Heart left ventricle (tissue), 13 donors: Measurements from ENCODE around the gene AACS.

ENCODE experiments used
- CTCF ChIP-seq, 12 donors: fragments of 200-600 bp; sonication (generic) in 4 of 12; IDR thresholded peaks; one replicate each; pipeline versions ENCODE4 v1.5.0 to v1.8.0; 2018 to 2022; ENCODE audit warnings: antibody characterized with exemption in 12 of 12, mild to moderate bottlenecking in 5 of 12
- POLR2A ChIP-seq, 2 donors: fragments of 450-650 bp; IDR thresholded peaks; one replicate each; pipeline ENCODE4 v1.6.1; 2017; ENCODE audit warnings: antibody characterized with exemption in 2 of 2, mild to moderate bottlenecking in 2 of 2, moderate library complexity in 2 of 2
- donor health status: ischemic (EF 13 %, LVEDD 7.1; RV severe dilation, severe dysfunction).
- donor health status: DM: no; HTN: yes; CAD: no.
- donor health status: DM: no; HTN: no; CAD: no.
- donor health status: ischemic (EF 25% LVEDD 6.9; RV normal size, moderate dysfunction).
- donor health status: ischemic (EF 25% LVEDD 5.7; RV mildly dilated, moderate dysfunction).
- donor health status: ischemic (EF 35%, LVEDD 5.7; RV mildly dilated, moderate dysfunction).
- donor health status: nonischemic (EF 11% LVEDD 7.7; RV severe dilation, severe dysfunction).
- donor health status: DM: yes; HTN: yes; CAD: no.
- donor health status: PGD.
- donor health status: ischemic (EF 29% LVEDD 5.4; RV normal size, mild dysfunction).
- donor health status: nonischemic (EF 23%, LVEDD 6.1; RV moderate dilation, normal function).

GRCh38 chr12:125091401-125091800, 26.2 kb downstream of the AACS start:
- TF ChIP-seq CTCF (IDR thresholded peaks at IDR 0.05) (no peak), POLR2A (IDR thresholded peaks at IDR 0.05) (no peak)
